Astrocyte (in vitro differentiated cells and primary cell): ENCODE measurements around the gene SNX10. TPM values are rescaled to one million over a fixed set of nuclear protein-coding genes. Genes with fewer than 3 reads are reported as not detected.

Source experiments
- DNase-seq: peaks from one replicate; pipeline ENCODE4 v3.0.0-alpha.2; 2010; ENCODE audit warnings: low read depth
- FAIRE-seq: peaks from 2 replicates; lab custom pipeline; 2011; peaks lifted over from hg19 to GRCh38; lab: Jason Lieb, UNC
- H2AFZ ChIP-seq: 2 replicates; pipeline ENCODE4 v1.6.0; 2012; ENCODE audit warnings: low read depth, low read length, inconsistent platforms
- H3K27ac ChIP-seq: 2 replicates; pipeline ENCODE4 v1.5.1; 2011; ENCODE audit warnings: low read depth, low read length, inconsistent platforms
- H3K27me3 ChIP-seq: 2 replicates; pipeline ENCODE4 v1.6.0; 2011; ENCODE audit warnings: low read length, inconsistent platforms; ENCODE audit not compliant: insufficient read depth
- H3K36me3 ChIP-seq: 2 replicates; pipeline ENCODE4 v1.5.1; 2011; ENCODE audit warnings: low read length, inconsistent platforms; ENCODE audit not compliant: insufficient read depth
- H3K4me1 ChIP-seq: 2 replicates; pipeline ENCODE4 v1.5.1; 2011; ENCODE audit warnings: low read length, inconsistent platforms; ENCODE audit not compliant: insufficient read depth
- H3K4me2 ChIP-seq: 2 replicates; pipeline ENCODE4 v1.6.0; 2012; ENCODE audit warnings: low read length, inconsistent platforms
- H3K4me3 ChIP-seq: 2 replicates; pipeline ENCODE4 v1.5.1; 2011; ENCODE audit warnings: low read depth, mild to moderate bottlenecking, low read length, inconsistent platforms; ENCODE audit not compliant: insufficient read depth
- H3K79me2 ChIP-seq: 2 replicates; pipeline ENCODE4 v1.6.0; 2012; ENCODE audit warnings: mild to moderate bottlenecking, low read length, inconsistent platforms; ENCODE audit not compliant: insufficient read depth
- H3K9ac ChIP-seq: 2 replicates; pipeline ENCODE4 v1.6.0; 2012; ENCODE audit warnings: mild to moderate bottlenecking, low read length, inconsistent platforms
- H3K9me3 ChIP-seq: 2 replicates; pipeline ENCODE4 v1.5.1; 2012; ENCODE audit warnings: low read depth, mild to moderate bottlenecking, low read length, inconsistent platforms; ENCODE audit not compliant: insufficient read depth
- H4K20me1 ChIP-seq: 2 replicates; pipeline ENCODE4 v1.6.0; 2012; ENCODE audit warnings: low read length, inconsistent platforms; ENCODE audit not compliant: insufficient read depth
- H3K27ac Mint-ChIP-seq: one replicate; pipeline ENCODE4 v1.8.0; 2021; ENCODE audit warnings: mild to moderate bottlenecking, mixed read lengths; ENCODE audit not compliant: unreplicated experiment
- H3K27me3 Mint-ChIP-seq: one replicate; pipeline ENCODE4 v1.8.0; 2021; ENCODE audit warnings: low read depth, mixed read lengths; ENCODE audit not compliant: unreplicated experiment
- H3K36me3 Mint-ChIP-seq: one replicate; pipeline ENCODE4 v1.8.0; 2021; ENCODE audit warnings: low read depth, mixed read lengths; ENCODE audit not compliant: unreplicated experiment
- H3K4me1 Mint-ChIP-seq: one replicate; pipeline ENCODE4 v1.8.0; 2021; ENCODE audit warnings: low read depth, mixed read lengths; ENCODE audit not compliant: unreplicated experiment
- H3K4me3 Mint-ChIP-seq: one replicate; pipeline ENCODE4 v1.8.0; 2021; ENCODE audit warnings: mild to moderate bottlenecking, moderate library complexity, mixed read lengths; ENCODE audit not compliant: unreplicated experiment
- H3K9me3 Mint-ChIP-seq: one replicate; pipeline ENCODE4 v1.8.0; 2021; ENCODE audit warnings: mild to moderate bottlenecking, mixed read lengths; ENCODE audit not compliant: unreplicated experiment
- EZH2 ChIP-seq: IDR thresholded peaks from 2 replicates; pipeline ENCODE4 v1.6.1; 2012; ENCODE audit warnings: mild to moderate bottlenecking, low read length, inconsistent platforms; ENCODE audit not compliant: insufficient read depth
- total RNA-seq: library from RNA; stranded (reverse); gene quantifications from 2 replicates; pipeline ENCODE4 v1.2.1, GENCODE V29; 2021
- TF ChIP-seq, protein P1 (sequence below): IDR thresholded peaks from 2 replicates; pipeline ENCODE4 v1.5.1; 2011; ENCODE audit warnings: low read depth, mild to moderate bottlenecking, inconsistent platforms, low read length, moderate library complexity; ENCODE audit not compliant: insufficient read depth

The SNX10 gene
- total RNA-seq, 1 donor from 2014 or later, result 5.4 TPM

- H3K9me3 ChIP-seq, result no peaks in the 10 kb centered on the region
- no peaks in the 10 kb centered on the region for H4K20me1 ChIP-seq
- no peaks in the 10 kb centered on the region for H3K79me2 ChIP-seq
- TF ChIP-seq EZH2, result no peak
- TF ChIP-seq, protein P1, sequence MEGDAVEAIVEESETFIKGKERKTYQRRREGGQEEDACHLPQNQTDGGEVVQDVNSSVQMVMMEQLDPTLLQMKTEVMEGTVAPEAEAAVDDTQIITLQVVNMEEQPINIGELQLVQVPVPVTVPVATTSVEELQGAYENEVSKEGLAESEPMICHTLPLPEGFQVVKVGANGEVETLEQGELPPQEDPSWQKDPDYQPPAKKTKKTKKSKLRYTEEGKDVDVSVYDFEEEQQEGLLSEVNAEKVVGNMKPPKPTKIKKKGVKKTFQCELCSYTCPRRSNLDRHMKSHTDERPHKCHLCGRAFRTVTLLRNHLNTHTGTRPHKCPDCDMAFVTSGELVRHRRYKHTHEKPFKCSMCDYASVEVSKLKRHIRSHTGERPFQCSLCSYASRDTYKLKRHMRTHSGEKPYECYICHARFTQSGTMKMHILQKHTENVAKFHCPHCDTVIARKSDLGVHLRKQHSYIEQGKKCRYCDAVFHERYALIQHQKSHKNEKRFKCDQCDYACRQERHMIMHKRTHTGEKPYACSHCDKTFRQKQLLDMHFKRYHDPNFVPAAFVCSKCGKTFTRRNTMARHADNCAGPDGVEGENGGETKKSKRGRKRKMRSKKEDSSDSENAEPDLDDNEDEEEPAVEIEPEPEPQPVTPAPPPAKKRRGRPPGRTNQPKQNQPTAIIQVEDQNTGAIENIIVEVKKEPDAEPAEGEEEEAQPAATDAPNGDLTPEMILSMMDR, result no peak
- no peak overlapping the region for H2AFZ ChIP-seq
- FAIRE-seq, result no peak
- H3K27me3 ChIP-seq, result no peaks in the 10 kb centered on the region
- DNase-seq, result no peak
- H3K4me2 ChIP-seq, result no peak overlapping the region
- no peak overlapping the region for H3K4me3 ChIP-seq
- Mint-ChIP-seq H3K4me1 (peaks cover 8% of the 10 kb centered on the region), H3K9me3 (no peaks in the 10 kb centered on the region), H3K27me3 (peaks cover 8% of the 10 kb centered on the region), H3K4me3 (no peak overlapping the region), H3K27ac (no peak overlapping the region), H3K36me3 (no peaks in the 10 kb centered on the region)
- H3K27ac ChIP-seq, result no peak overlapping the region
- H3K9ac ChIP-seq, result no peak overlapping the region
- no peaks in the 10 kb centered on the region for H3K36me3 ChIP-seq
- no peaks in the 10 kb centered on the region for H3K4me1 ChIP-seq
Observed at GRCh38 chr7:26306790-26307189, 15.1 kb downstream of the SNX10 start.

GRCh38 chr7:26307226-26307625, 15.6 kb downstream of the SNX10 start:
- H3K4me3 Mint-ChIP-seq, result no peak overlapping the region
- peaks cover 6% of the 10 kb centered on the region for H3K27me3 Mint-ChIP-seq
- H3K4me2 ChIP-seq, result no peak overlapping the region
- FAIRE-seq (no peak), DNase-seq (no peak)
- H3K79me2 ChIP-seq, result no peaks in the 10 kb centered on the region
- no peaks in the 10 kb centered on the region for H4K20me1 ChIP-seq
- H3K4me3 ChIP-seq, result no peak overlapping the region
- no peak overlapping the region for H3K27ac Mint-ChIP-seq
- H3K27ac ChIP-seq, result no peak overlapping the region
- H3K4me1 ChIP-seq, result no peaks in the 10 kb centered on the region
- no peak overlapping the region for H3K9ac ChIP-seq
- H3K4me1 Mint-ChIP-seq, result peaks cover 8% of the 10 kb centered on the region
- no peaks in the 10 kb centered on the region for H3K9me3 Mint-ChIP-seq
- no peaks in the 10 kb centered on the region for H3K27me3 ChIP-seq
- no peaks in the 10 kb centered on the region for H3K36me3 Mint-ChIP-seq
- H3K9me3 ChIP-seq, result no peaks in the 10 kb centered on the region
- TF ChIP-seq, protein P1, result no peak
- TF ChIP-seq EZH2, result no peak
- no peaks in the 10 kb centered on the region for H3K36me3 ChIP-seq
- no peak overlapping the region for H2AFZ ChIP-seq

GRCh38 chr7:26307791-26308190, 16.1 kb downstream of the SNX10 start:
- DNase-seq (no peak), FAIRE-seq (no peak)
- H3K4me3 Mint-ChIP-seq, result no peak overlapping the region
- Histone ChIP-seq H3K9ac (no peak overlapping the region), H4K20me1 (no peaks in the 10 kb centered on the region), H3K79me2 (no peaks in the 10 kb centered on the region), H3K4me1 (no peaks in the 10 kb centered on the region), H3K4me2 (no peak overlapping the region), H3K4me3 (no peak overlapping the region), H3K36me3 (no peaks in the 10 kb centered on the region), H3K9me3 (no peaks in the 10 kb centered on the region), H3K27ac (no peak overlapping the region), H3K27me3 (no peaks in the 10 kb centered on the region), H2AFZ (no peak overlapping the region)
- peak overlapping the region; percentile 1 for H3K27ac Mint-ChIP-seq
- H3K27me3 Mint-ChIP-seq, result peaks cover 6% of the 10 kb centered on the region
- peaks cover 8% of the 10 kb centered on the region for H3K4me1 Mint-ChIP-seq
- TF ChIP-seq EZH2, result no peak
- TF ChIP-seq, protein P1, result no peak
- no peaks in the 10 kb centered on the region for H3K36me3 Mint-ChIP-seq
- no peaks in the 10 kb centered on the region for H3K9me3 Mint-ChIP-seq
